B cell (primary cell): ENCODE results near the gene ARMC9. TPM values are rescaled to one million over a fixed set of nuclear protein-coding genes. Genes with fewer than 3 reads are reported as not detected.

Experiments
- ATAC-seq: fragments of 200-7000 bp; cut with Tn5 transposase; one replicate; pipeline ENCODE4 v1.10.0; 2021; ENCODE audit warnings: low read depth, mild to moderate bottlenecking, moderate number of reproducible peaks, moderate library complexity
- CTCF ChIA-PET: fragments of 350-600 bp; sonication (Branson Sonifier 250); formaldehyde crosslinking; loops from one replicate; lab custom pipeline; 2021; ENCODE audit warnings: antibody characterized with exemption, inconsistent platforms; lab: Charles Lee
- POLR2A ChIA-PET: fragments of 350-600 bp; sonication (Branson Sonifier 250); formaldehyde crosslinking; loops from one replicate; lab custom pipeline; 2021; ENCODE audit warnings: antibody characterized with exemption; lab: Charles Lee
- DNase-seq: peaks from one replicate; pipeline ENCODE4 v3.0.0; 2013
- H2AFZ ChIP-seq: 2 replicates; pipeline ENCODE4 v1.6.1; 2012; ENCODE audit warnings: mild to moderate bottlenecking, low read depth, low read length; ENCODE audit not compliant: insufficient read depth, poor library complexity, severe bottlenecking
- H3K27ac ChIP-seq, 2 donors: 1 replicate in 1 of 2; 2 replicates in 1 of 2; pipeline ENCODE4 v1.5.1; 2012 to 2013; ENCODE audit warnings: low read length in 2 of 2, mild to moderate bottlenecking in 2 of 2, moderate library complexity in 1 of 2
- H3K27me3 ChIP-seq, 4 experiments: fragments of 200-600 bp in 1 of 4; sonication (generic) in 1 of 4; replicated peaks in 1 of 4; 1 replicate in 2 of 4; 2 replicates in 2 of 4; pipeline versions ENCODE4 v1.6.1 to v1.7.0; 2013 to 2016; ENCODE audit warnings: low read length in 3 of 4, mild to moderate bottlenecking in 2 of 4, mixed read lengths in 1 of 4, moderate library complexity in 1 of 4; ENCODE audit not compliant: insufficient read depth in 4 of 4, control insufficient read depth in 3 of 4; ENCODE audit errors: control extremely low read depth in 1 of 4
- H3K36me3 ChIP-seq, 2 experiments: replicated peaks in 1 of 2; 1 replicate in 1 of 2; 2 replicates in 1 of 2; pipeline versions ENCODE4 v1.6.1 to v1.7.1; 2013; ENCODE audit warnings: low read length in 1 of 2; ENCODE audit not compliant: insufficient read depth in 2 of 2, control insufficient read depth in 1 of 2; ENCODE audit errors: control extremely low read depth in 1 of 2, extremely low read depth in 1 of 2
- H3K4me1 ChIP-seq, 2 donors: fragments of 200-600 bp in 1 of 2; sonication (generic) in 1 of 2; 1 replicate in 1 of 2; 2 replicates in 1 of 2; pipeline versions ENCODE4 v1.5.1 to v1.6.1; 2013 to 2017; ENCODE audit warnings: low read length in 2 of 2; ENCODE audit not compliant: control insufficient read depth in 2 of 2, insufficient read depth in 2 of 2
- H3K4me2 ChIP-seq: replicated peaks from 2 replicates; pipeline ENCODE3; 2012; ENCODE audit warnings: mild to moderate bottlenecking, low read depth, low read length; ENCODE audit not compliant: poor library complexity, severe bottlenecking
- H3K4me3 ChIP-seq, 5 experiments: fragments of 200-600 bp in 1 of 5; sonication (generic) in 1 of 5; 1 replicate in 3 of 5; 2 replicates in 2 of 5; pipeline versions ENCODE4 v1.5.1 to v1.7.0; 2011 to 2016; ENCODE audit warnings: low read length in 4 of 5, mild to moderate bottlenecking in 4 of 5, low read depth in 2 of 5, control low read depth in 1 of 5, moderate library complexity in 1 of 5; ENCODE audit not compliant: insufficient read depth in 1 of 5; ENCODE audit errors: control extremely low read depth in 1 of 5, extremely low read depth in 1 of 5
- H3K79me2 ChIP-seq: fragments of 200-600 bp; sonication (generic); one replicate; pipeline ENCODE4 v1.6.0; 2016; ENCODE audit warnings: low read length; ENCODE audit not compliant: control insufficient read depth, insufficient read depth
- H3K9ac ChIP-seq: fragments of 200-600 bp; sonication (generic); 2 replicates; pipeline ENCODE4 v1.6.1; 2017; ENCODE audit warnings: mild to moderate bottlenecking, low read length, moderate library complexity
- H3K9me3 ChIP-seq, 3 donors: one replicate each; pipeline versions ENCODE4 v1.6.1 to v1.7.1; 2013; ENCODE audit warnings: low read length in 2 of 3; ENCODE audit not compliant: control insufficient read depth in 2 of 3, insufficient read depth in 1 of 3; ENCODE audit errors: control extremely low read depth in 1 of 3
- H4K20me1 ChIP-seq: 2 replicates; pipeline ENCODE4 v1.6.0; 2012; ENCODE audit warnings: mild to moderate bottlenecking, low read length; ENCODE audit not compliant: insufficient read depth, control insufficient read depth, poor library complexity, severe bottlenecking
- H3K27ac Mint-ChIP-seq: one replicate; pipeline ENCODE4 v1.8.0; 2021; ENCODE audit warnings: mixed read lengths
- H3K27me3 Mint-ChIP-seq: one replicate; pipeline ENCODE4 v1.8.0; 2021; ENCODE audit warnings: mixed read lengths
- H3K4me1 Mint-ChIP-seq: one replicate; pipeline ENCODE4 v1.8.0; 2021; ENCODE audit warnings: mixed read lengths
- H3K4me3 Mint-ChIP-seq: one replicate; pipeline ENCODE4 v1.8.0; 2021; ENCODE audit warnings: mixed read lengths
- H3K9me3 Mint-ChIP-seq: one replicate; pipeline ENCODE4 v1.8.0; 2022; ENCODE audit warnings: mixed read lengths; ENCODE audit not compliant: insufficient read depth
- CTCF ChIP-seq: fragments of 200-600 bp; IDR thresholded peaks from one replicate; pipeline ENCODE4 v1.8.0; 2022; ENCODE audit warnings: antibody characterized with exemption, mild to moderate bottlenecking
- EZH2 ChIP-seq: IDR thresholded peaks from 2 replicates; pipeline ENCODE4 v1.6.1; 2012; ENCODE audit warnings: borderline replicate concordance, low read depth, mild to moderate bottlenecking, moderate library complexity, low read length; ENCODE audit not compliant: insufficient read depth, poor library complexity, severe bottlenecking
- WGBS: methylation state at CpG from one replicate; pipeline ENCODE4 v1.1.5; 2013; ENCODE audit warnings: missing lambda C conversion rate; ENCODE audit not compliant: insufficient coverage; 5-methylcytosine and 5-hydroxymethylcytosine counted together
- intact Hi-C: fragments of 100-400 bp; cut with micrococcal nuclease; formaldehyde crosslinking; loops from one replicate; pipeline ENCODE4 v1.10.0; 2022
- polyA plus RNA-seq: library from polyadenylated mRNA; depleted of rRNA; stranded (reverse); fragments of >200 nt; gene quantifications from 2 replicates; pipeline ENCODE4 v1.2.3, GENCODE V29; 2012
- total RNA-seq, 2 donors: library from RNA; stranded (reverse); fragments of 120-200 nt in 1 of 2; gene quantifications; 1 replicate in 1 of 2; 2 replicates in 1 of 2; pipeline versions ENCODE4 v1.2.3 to v1.2.4, GENCODE V29; 2013 to 2022

The ARMC9 gene
- total and polyA plus RNA-seq, 2 donors (not counting 1 experiment from before 2014, with no cell fraction given), result 0.40 to 5.4 TPM

GRCh38 chr2:231332388-231332787 is 134.0 kb downstream of the ARMC9 start:
- H3K36me3 ChIP-seq, result no peaks in the 10 kb centered on the region
- no peak overlapping the region for H3K27ac Mint-ChIP-seq
- no peaks in the 10 kb centered on the region for H3K9me3 Mint-ChIP-seq
- no peaks in the 10 kb centered on the region for H4K20me1 ChIP-seq
- no peaks in the 10 kb centered on the region for H3K4me1 ChIP-seq
- H3K27me3 Mint-ChIP-seq, result no peaks in the 10 kb centered on the region
- TF ChIP-seq CTCF (no peak), EZH2 (no peak)
- no peak for ATAC-seq
- no peak overlapping the region for H3K4me2 ChIP-seq
- no peak for DNase-seq
- H3K27ac ChIP-seq, result no peak overlapping the region
- ChIA-PET POLR2A (no interaction called here), CTCF (no interaction called here)
- no peak overlapping the region for H3K4me3 ChIP-seq
- no peak overlapping the region for H2AFZ ChIP-seq
- no peaks in the 10 kb centered on the region for H3K4me1 Mint-ChIP-seq
- H3K9ac ChIP-seq, result no peak overlapping the region
- no peaks in the 10 kb centered on the region for H3K9me3 ChIP-seq
- H3K79me2 ChIP-seq, result no peaks in the 10 kb centered on the region
- H3K27me3 ChIP-seq, result no peaks in the 10 kb centered on the region
- intact Hi-C loops, result no loop called here
- H3K4me3 Mint-ChIP-seq, result no peak overlapping the region
- WGBS, result 95% methylated on average over 6 of the region's 6 CpGs

GRCh38 chr2:231332872-231333500 is 134.6 kb downstream of the ARMC9 start:
- TF ChIP-seq EZH2 (no peak), CTCF (no peak)
- Histone ChIP-seq H3K79me2 (no peaks in the 10 kb centered on the region), H4K20me1 (no peaks in the 10 kb centered on the region), H3K4me1 (no peaks in the 10 kb centered on the region), H2AFZ (no peak overlapping the region), H3K27ac (no peak overlapping the region), H3K9me3 (no peaks in the 10 kb centered on the region), H3K4me3 (no peak overlapping the region), H3K9ac (no peak overlapping the region), H3K27me3 (no peaks in the 10 kb centered on the region), H3K4me2 (no peak overlapping the region), H3K36me3 (no peaks in the 10 kb centered on the region)
- Mint-ChIP-seq H3K27me3 (no peaks in the 10 kb centered on the region), H3K4me3 (no peak overlapping the region), H3K27ac (no peak overlapping the region), H3K9me3 (no peaks in the 10 kb centered on the region), H3K4me1 (no peaks in the 10 kb centered on the region)
- WGBS, result 97% methylated on average over 3 of the region's 9 CpGs
- intact Hi-C loops, result no loop called here
- no peak for ATAC-seq
- ChIA-PET CTCF (no interaction called here), POLR2A (no interaction called here)
- no peak for DNase-seq
